Activated CD4-positive, alpha-beta T cell treated with anti-CD3 and anti-CD28 coated beads for 4 hours (primary cell): ENCODE measurements around the gene ERVK3-1.
"Not testable (repeated sequence)": the region's sequence is repeated elsewhere in the genome, so short reads cannot be mapped to it uniquely, and the experiment has no call there.

ENCODE experiments used
- DNase-seq, 2 donors: peaks; one replicate each; pipeline ENCODE4 v3.0.0-alpha.2; 2020

ERVK3-1 gene

GRCh38 chr19:58305065-58305931 lies at the start of gene ERVK3-1:
Gene ERVK3-1, plus strand, starts transcription at chr19:58305377. Its CDS starts 6,792 bp downstream, at chr19:58312169.
- DNase-seq = peak; percentile 88 to 94

GRCh38 chr19:58258259-58258658 lies 46.9 kb upstream of the ERVK3-1 start:
- not testable (repeated sequence) for DNase-seq

- DNase-seq = no peak
These were observed 43.6 kb upstream of the ERVK3-1 start for GRCh38 chr19:58261600-58261967.

GRCh38 chr19:58261968-58262921 lies 42.9 kb upstream of the ERVK3-1 start:
- no peak for DNase-seq

GRCh38 chr19:58262922-58263296 lies 42.3 kb upstream of the ERVK3-1 start:
- DNase-seq = no peak

- no peak for DNase-seq
These were observed 40.1 kb upstream of the ERVK3-1 start for GRCh38 chr19:58265100-58265499.

- no peak for DNase-seq
These were observed 36.8 kb upstream of the ERVK3-1 start for GRCh38 chr19:58268344-58268743.

GRCh38 chr19:58274771-58275201 lies 30.4 kb upstream of the ERVK3-1 start:
- no peak for DNase-seq

- no peak for DNase-seq
These were observed 29.6 kb upstream of the ERVK3-1 start for GRCh38 chr19:58275564-58275963.

GRCh38 chr19:58277197-58277596 lies 28.0 kb upstream of the ERVK3-1 start:
- DNase-seq = no peak

GRCh38 chr19:58277748-58278540 lies 27.2 kb upstream of the ERVK3-1 start:
- no peak for DNase-seq

- DNase-seq = peak; percentile 97
These were observed 26.6 kb upstream of the ERVK3-1 start, which contains the start of gene ZNF8 for GRCh38 chr19:58278541-58279041. Gene ZNF8, plus strand, starts transcription at chr19:58278955. Its CDS starts 127 bp downstream, at chr19:58279082.

GRCh38 chr19:58279042-58279924 lies 25.9 kb upstream of the ERVK3-1 start:
- peak; percentile 29 to 42 for DNase-seq

GRCh38 chr19:58279925-58280316 lies 25.3 kb upstream of the ERVK3-1 start:
- no peak for DNase-seq

GRCh38 chr19:58284199-58284598 lies 21.0 kb upstream of the ERVK3-1 start:
- no peak for DNase-seq

- no peak for DNase-seq
These were observed 13.2 kb upstream of the ERVK3-1 start for GRCh38 chr19:58291943-58292342.

- DNase-seq = no peak
These were observed 10.3 kb upstream of the ERVK3-1 start for GRCh38 chr19:58294743-58295374.

- no peak for DNase-seq
These were observed 9.1 kb upstream of the ERVK3-1 start for GRCh38 chr19:58296104-58296503.

GRCh38 chr19:58300620-58301019 lies 4.6 kb upstream of the ERVK3-1 start:
- DNase-seq = no peak

GRCh38 chr19:58304255-58304654 lies 922 bp upstream of the ERVK3-1 start:
- no peak for DNase-seq

GRCh38 chr19:58304748-58305064 lies 471 bp upstream of the ERVK3-1 start:
- no peak for DNase-seq
